SJSA1 (cell line): ENCODE results near the gene CYP51A1. TPM values are rescaled to one million over a fixed set of nuclear protein-coding genes. Genes with fewer than 3 reads are reported as not detected.

Experiments used
- total RNA-seq: library from RNA; depleted of rRNA; stranded (reverse); fragments of >200 nt; shearing (Covaris generic); gene quantifications from 2 replicates; pipeline ENCODE4 v1.2.3, GENCODE V29; 2014; rRNA removed

CYP51A1 gene
- total RNA-seq, 1 experiment from 2014 or later: 89.0 TPM

Other genes starting within 250 kb of the CYP51A1 start
- 23.1 and 28.7 TPM in 2 replicates for gene AKAP9, start 193.6 kb downstream of the CYP51A1 start, total RNA-seq
- not detected in 2 replicates for gene LRRD1, start 44.7 kb upstream of the CYP51A1 start, total RNA-seq
- gene KRIT1, start 111.4 kb upstream of the CYP51A1 start, total RNA-seq: 35.0 and 42.0 TPM in 2 replicates
- gene ANKIB1, start 111.5 kb upstream of the CYP51A1 start, total RNA-seq: 34.7 and 45.6 TPM in 2 replicates